SU-DHL-6 (cell line): ENCODE measurements around the gene GRAMD4.

Source experiments
- H2AFZ ChIP-seq: fragments of 200-600 bp; sonication (generic); 2 replicates; pipeline ENCODE4 v1.6.1; 2014; ENCODE audit warnings: low read depth, mild to moderate bottlenecking, moderate library complexity, mixed read lengths, antibody characterized with exemption, low read length; ENCODE audit not compliant: severe bottlenecking
- H3F3A ChIP-seq: fragments of 200-600 bp; shearing (Covaris generic); 2 replicates; pipeline ENCODE4 v1.6.0; 2016; ENCODE audit warnings: antibody characterized with exemption, mild to moderate bottlenecking; ENCODE audit not compliant: insufficient read depth
- H3K27ac ChIP-seq: fragments of 200-600 bp; sonication (generic); 2 replicates; pipeline ENCODE4 v1.5.1; 2016; ENCODE audit warnings: low read depth, mild to moderate bottlenecking, low read length, moderate library complexity, mixed read lengths
- H3K27me3 ChIP-seq: fragments of 200-600 bp; sonication (generic), shearing (Covaris generic); 2 replicates; pipeline ENCODE4 v1.6.0; 2014; ENCODE audit warnings: mild to moderate bottlenecking, low read length
- H3K36me3 ChIP-seq: fragments of 200-600 bp; sonication (generic); 2 replicates; pipeline ENCODE4 v1.6.1; 2014; ENCODE audit warnings: mild to moderate bottlenecking, low read length, mixed read lengths
- H3K4me2 ChIP-seq: fragments of 300-600, 200-600 bp; shearing (Covaris generic), sonication (generic); 2 replicates; pipeline ENCODE4 v1.6.0; 2014; ENCODE audit warnings: low read length, low read depth, mild to moderate bottlenecking; ENCODE audit not compliant: poor library complexity, severe bottlenecking
- H3K4me3 ChIP-seq: fragments of 200-600 bp; sonication (generic); 2 replicates; pipeline ENCODE4 v1.5.1; 2014; ENCODE audit warnings: antibody characterized with exemption, low read length, mild to moderate bottlenecking, mixed read lengths; ENCODE audit not compliant: insufficient read depth, poor library complexity, severe bottlenecking
- H3K79me2 ChIP-seq: fragments of 200-600 bp; sonication (generic); 2 replicates; pipeline ENCODE4 v1.6.1; 2014; ENCODE audit warnings: mild to moderate bottlenecking, low read length, moderate library complexity; ENCODE audit not compliant: insufficient read depth
- H3K9ac ChIP-seq: fragments of 200-600 bp; sonication (generic); 2 replicates; pipeline ENCODE4 v1.7.0; 2014; ENCODE audit warnings: mild to moderate bottlenecking, low read length
- H3K9me2 ChIP-seq: fragments of 200-600 bp; sonication (generic); replicated peaks from 2 replicates; pipeline ENCODE4 v1.6.1; 2014; ENCODE audit warnings: low read length; ENCODE audit not compliant: insufficient read depth
- H3K9me3 ChIP-seq: fragments of 200-600 bp; sonication (generic); 2 replicates; pipeline ENCODE4 v1.6.1; 2014; ENCODE audit warnings: low read length, mixed read lengths; ENCODE audit not compliant: insufficient read depth
- H4K20me1 ChIP-seq: fragments of 200-600 bp; sonication (generic); 2 replicates; pipeline ENCODE4 v1.6.1; 2014; ENCODE audit warnings: low read depth, mild to moderate bottlenecking, antibody characterized with exemption, low read length, moderate library complexity, mixed read lengths
- CTCF ChIP-seq: fragments of 200-600 bp; sonication (generic); IDR thresholded peaks from one replicate; pipeline ENCODE4 v1.5.1; 2017; ENCODE audit warnings: antibody characterized with exemption, mild to moderate bottlenecking, low read length, moderate library complexity; ENCODE audit not compliant: insufficient read depth, poor library complexity, severe bottlenecking
- EZH2phosphoT487 ChIP-seq: fragments of 200-600 bp; sonication (generic), shearing (Covaris generic); conservative IDR thresholded peaks from 2 replicates; pipeline ENCODE4 v1.6.1; 2018; ENCODE audit warnings: mild to moderate bottlenecking, antibody characterized with exemption, low read length, moderate library complexity, mixed read lengths

GRAMD4 gene

GRCh38 chr22:46619830-46620501 is at the start of gene GRAMD4:
Gene GRAMD4, plus strand, starts transcription at chr22:46620386. Its CDS starts 6,414 bp downstream, at chr22:46626800.
- Histone ChIP-seq H3F3A (no peaks in the 10 kb centered on the region), H3K79me2 (no peaks in the 10 kb centered on the region), H2AFZ (no peak within 1 kb of the TSS), H3K4me2 (no peak within 1 kb of the TSS), H3K9me3 (no peaks in the 10 kb centered on the region), H3K9ac (no peak within 1 kb of the TSS), H3K9me2 (no peaks in the 10 kb centered on the region), H4K20me1 (no peaks in the 10 kb centered on the region), H3K4me3 (no peak within 1 kb of the TSS), H3K27ac (no peak within 1 kb of the TSS), H3K36me3 (no peaks in the 10 kb centered on the region), H3K27me3 (no peaks in the 10 kb centered on the region)
- TF ChIP-seq EZH2phosphoT487, result no peak
- TF ChIP-seq CTCF, result no peak

- H3K4me2 ChIP-seq, result no peak overlapping the region
- peaks cover 11% of the 10 kb centered on the region; the same call in 1 of the 2 replicates for H3K9me3 ChIP-seq
- H3K36me3 ChIP-seq, result no peaks in the 10 kb centered on the region
Observed at GRCh38 chr22:46571642-46572250, 48.4 kb upstream of the GRAMD4 start.

GRCh38 chr22:46572911-46573780 is 47.0 kb upstream of the GRAMD4 start:
- Histone ChIP-seq H3K27me3 (no peaks in the 10 kb centered on the region), H3K9me3 (peaks cover 11% of the 10 kb centered on the region; the same call in 1 of the 2 replicates), H3K79me2 (no peaks in the 10 kb centered on the region), H2AFZ (no peak overlapping the region), H3K9me2 (no peaks in the 10 kb centered on the region), H3K36me3 (no peaks in the 10 kb centered on the region), H3K9ac (no peak overlapping the region), H4K20me1 (no peaks in the 10 kb centered on the region), H3K27ac (no peak overlapping the region), H3K4me3 (no peak overlapping the region), H3K4me2 (no peak overlapping the region), H3F3A (no peaks in the 10 kb centered on the region)
- no peak for TF ChIP-seq EZH2phosphoT487

More at GRCh38 chr22:46571642-46572250, 48.4 kb upstream of the GRAMD4 start:
- Histone ChIP-seq H3F3A (0 out of 2 replicates have a peak, but pooled peaks cover 8% of the 10 kb centered on the region), H2AFZ (no peak overlapping the region), H3K27ac (no peak overlapping the region), H3K4me3 (no peak overlapping the region), H3K9me2 (no peaks in the 10 kb centered on the region), H4K20me1 (no peaks in the 10 kb centered on the region), H3K27me3 (no peaks in the 10 kb centered on the region), H3K79me2 (no peaks in the 10 kb centered on the region), H3K9ac (no peak overlapping the region)
- TF ChIP-seq EZH2phosphoT487 (no peak), CTCF (no peak)
